K562 (cell line): ENCODE measurements around the gene SLC44A1.

Experiments used
- CREB3 ChIP-seq: fragments of 450-650 bp; conservative IDR thresholded peaks from 2 replicates; pipeline ENCODE4 v1.6.1; 2016; ENCODE audit warnings: missing genetic modification characterization, low read depth, mild to moderate bottlenecking, missing compliant biosample characterization, moderate library complexity
- CREBBP ChIP-seq: IDR thresholded peaks from one replicate; pipeline ENCODE4 v1.6.1; 2012; ENCODE audit warnings: low read depth, mild to moderate bottlenecking, control low read depth, inconsistent platforms, low read length
- CTCF ChIP-seq, 3 experiments: IDR thresholded peaks in 2 of 3; conservative IDR thresholded peaks in 1 of 3; 2 replicates each; pipeline ENCODE4 v1.5.1; 2011 to 2012; ENCODE audit warnings: low read length in 3 of 3, mild to moderate bottlenecking in 3 of 3, control low read depth in 2 of 3, improper control_type of control experiment in 1 of 3, inconsistent platforms in 1 of 3, low read depth in 1 of 3, mixed read lengths in 1 of 3, moderate library complexity in 1 of 3; ENCODE audit not compliant: insufficient read depth in 2 of 3
- GTF2F1 ChIP-seq: IDR thresholded peaks from 2 replicates; pipeline ENCODE4 v1.6.1; 2011; ENCODE audit warnings: low read depth, low read length, improper control_type of control experiment
- KLF13 ChIP-seq: fragments of 450-650 bp; IDR thresholded peaks from 2 replicates; pipeline ENCODE4 v1.6.1; 2016; ENCODE audit warnings: missing genetic modification characterization, low read depth, mild to moderate bottlenecking, missing compliant biosample characterization, moderate library complexity, borderline replicate concordance
- MYNN ChIP-seq, 2 experiments: sonication (generic); formaldehyde crosslinking in 1 of 2; IDR thresholded peaks; 2 replicates each; pipeline versions ENCODE4 v1.5.0 to v1.6.1; 2016 to 2020; ENCODE audit warnings: antibody characterized with exemption in 1 of 2, missing genetic modification reagents in 1 of 2
- PHF21A ChIP-seq: fragments of 450-650 bp; IDR thresholded peaks from 2 replicates; pipeline ENCODE4 v1.6.1; 2017; ENCODE audit warnings: low read depth, borderline replicate concordance
- RBBP5 ChIP-seq: fragments of 200-600 bp; sonication (generic); IDR thresholded peaks from 2 replicates; pipeline ENCODE4 v1.6.1; 2012; ENCODE audit warnings: borderline replicate concordance, mild to moderate bottlenecking, low read length, control low read depth, inconsistent platforms; ENCODE audit not compliant: insufficient read depth, poor library complexity, severe bottlenecking
- SMARCA5 ChIP-seq: fragments of 450-650 bp; IDR thresholded peaks from 2 replicates; pipeline ENCODE4 v1.6.1; 2016
- SP1 ChIP-seq: sonication (generic); formaldehyde crosslinking; IDR thresholded peaks from 2 replicates; pipeline ENCODE4 v1.8.1; 2022; ENCODE audit warnings: mild to moderate bottlenecking, missing genetic modification reagents
- STAT6 ChIP-seq: sonication (generic); formaldehyde crosslinking; IDR thresholded peaks from 2 replicates; pipeline ENCODE4 v1.8.1; 2023; ENCODE audit warnings: mild to moderate bottlenecking, missing genetic modification reagents
- TEAD4 ChIP-seq, 2 experiments: sonication (generic) in 1 of 2; formaldehyde crosslinking in 1 of 2; IDR thresholded peaks; 2 replicates each; pipeline versions ENCODE4 v1.6.1 to v1.8.0; 2012 to 2022; ENCODE audit warnings: borderline replicate concordance in 1 of 2, inconsistent platforms in 1 of 2, low read length in 1 of 2, mild to moderate bottlenecking in 1 of 2, missing genetic modification reagents in 1 of 2
- TRIM24 ChIP-seq, 2 experiments: fragments of 450-650 bp; IDR thresholded peaks; 2 replicates each; pipeline ENCODE4 v1.6.1; 2016
- ZNF561 ChIP-seq: fragments of 450-650 bp; formaldehyde crosslinking; conservative IDR thresholded peaks from 2 replicates; pipeline ENCODE4 v1.4.0; 2020; ENCODE audit warnings: mild to moderate bottlenecking, moderate library complexity

- TF ChIP-seq GTF2F1 (no peak), MYNN (IDR thresholded peaks at IDR 0.05) (no peak), MYNN (CRISPR knock-in tag; IDR thresholded peaks at IDR 0.05) (no peak), TEAD4 (IDR thresholded peaks at IDR 0.05; ENCODE audit: low read length) (no peak), TEAD4 (CRISPR knock-in tag; IDR thresholded peaks at IDR 0.05; ENCODE audit: borderline replicate concordance) (no peak), PHF21A (no peak), RBBP5 (no peak), SP1 (no peak), KLF13 (tag) (no peak), SMARCA5 (no peak), ZNF561 (CRISPR knock-in tag) (no peak), CTCF (IDR thresholded peaks at IDR 0.05 in 2 of 3, conservative IDR thresholded peaks at IDR 0.05 in 1 of 3; ENCODE audit: insufficient read depth in 2 of 3, low read depth in 1 of 3, low read length in 3 of 3) (peak in 1 of 3 experiments; percentile 10; a peak in 1 of 6 replicates), CREBBP (no peak), CREB3 (tag) (no peak), TRIM24 (IDR thresholded peaks at IDR 0.05) (no peak), STAT6 (CRISPR knock-in tag) (no peak)
Measured at GRCh38 chr9:105401651-105402050, 157.2 kb downstream of the SLC44A1 start.
